Left lung (tissue), 10 donors: ENCODE results near the gene TNFRSF19. TPM values are rescaled to one million over a fixed set of nuclear protein-coding genes. Genes with fewer than 3 reads are reported as not detected.

Source experiments
- ATAC-seq: fragments of 200-7000 bp; cut with Tn5 transposase; one replicate; pipeline ENCODE4 v1.9.1; 2020; ENCODE audit warnings: moderate library complexity
- DNase-seq, 4 donors: peaks; one replicate each; pipeline ENCODE4 v3.0.0-alpha.2; 2013 to 2020
- H3K27ac ChIP-seq, 2 donors: fragments of 200-600 bp; sonication (generic) in 1 of 2; one replicate each; pipeline versions ENCODE4 v1.5.0 to v1.8.0; 2020 to 2021
- H3K27me3 ChIP-seq, 2 donors: fragments of 200-600 bp; sonication (generic) in 1 of 2; one replicate each; pipeline versions ENCODE4 v1.5.0 to v1.8.0; 2020 to 2021
- H3K36me3 ChIP-seq, 2 donors: fragments of 200-600 bp; sonication (generic) in 1 of 2; one replicate each; pipeline versions ENCODE4 v1.5.0 to v1.8.0; 2020 to 2021
- H3K4me1 ChIP-seq, 2 donors: fragments of 200-600 bp; one replicate each; pipeline ENCODE4 v1.8.0; 2021
- H3K4me3 ChIP-seq, 2 donors: fragments of 200-600 bp; sonication (generic) in 1 of 2; one replicate each; pipeline versions ENCODE4 v1.5.0 to v1.8.0; 2020 to 2021; ENCODE audit warnings: mild to moderate bottlenecking in 1 of 2
- H3K9me3 ChIP-seq, 2 donors: fragments of 200-600 bp; sonication (generic) in 1 of 2; one replicate each; pipeline versions ENCODE4 v1.5.0 to v1.8.0; 2020 to 2021
- intact Hi-C, 2 donors: fragments of 100-400 bp; cut with DNase I; formaldehyde crosslinking; loops; one replicate each; pipeline versions ENCODE4 v1.11.2 to v1.14.2; 2022
- polyA plus RNA-seq, 6 donors: library from polyadenylated mRNA; unstranded; fragments of 120-200 nt; gene quantifications; one replicate each; pipeline ENCODE4 v1.2.1, GENCODE V29; 2013; ENCODE audit not compliant: insufficient read length in 6 of 6
- total RNA-seq, 2 donors: library from RNA; stranded (reverse); fragmentation: NEBNext Ultra II Directional; extraction: Animal tissue kit (Norgen Biotek cat#: 25700); gene quantifications; one replicate each; pipeline ENCODE4 v1.2.1, GENCODE V29; 2021
- TF ChIP-seq, protein P1 (sequence below), 2 donors: fragments of 200-600 bp; sonication (generic) in 1 of 2; IDR thresholded peaks; one replicate each; pipeline versions ENCODE4 v1.5.0 to v1.8.0; 2021; ENCODE audit warnings: antibody characterized with exemption in 2 of 2
- donor health status: DM: no; HTN: yes; CAD: no.
- donor health status: DM: no; HTN: no; CAD: no.

Gene TNFRSF19
- total and polyA plus RNA-seq, 8 donors, result 28.1 to 97.1 (median 87.5) TPM

DNA sequence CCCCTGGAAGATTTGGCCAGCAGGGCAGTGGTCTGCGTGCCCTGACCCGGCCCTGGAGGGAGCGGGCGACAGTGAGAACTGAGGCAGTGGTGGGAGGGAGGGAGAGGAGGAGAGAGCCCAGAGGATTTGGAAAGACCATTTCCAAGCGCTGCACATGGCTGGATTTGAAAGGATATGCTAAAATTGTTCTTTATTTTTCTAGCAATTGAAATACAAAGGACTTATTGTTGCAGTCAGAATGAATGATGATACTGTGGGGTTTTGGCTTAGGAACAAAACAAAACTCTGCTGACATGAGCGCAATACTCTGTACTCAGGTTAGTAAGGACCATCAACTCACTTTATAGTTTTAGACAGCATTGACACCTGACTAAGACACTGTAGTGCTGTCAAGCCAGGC is 69.5 kb downstream of the TNFRSF19 start:
- Histone ChIP-seq H3K27me3 (no peaks in the 10 kb centered on the region), H3K9me3 (no peaks in the 10 kb centered on the region), H3K4me1 (peaks cover 0 to 9% of the 10 kb centered on the region in 2 donors), H3K27ac (no peak overlapping the region), H3K4me3 (no peak overlapping the region), H3K36me3 (no peaks in the 10 kb centered on the region)
- ATAC-seq, result no peak
- intact Hi-C loops, result no loop called here
- TF ChIP-seq, protein P1, sequence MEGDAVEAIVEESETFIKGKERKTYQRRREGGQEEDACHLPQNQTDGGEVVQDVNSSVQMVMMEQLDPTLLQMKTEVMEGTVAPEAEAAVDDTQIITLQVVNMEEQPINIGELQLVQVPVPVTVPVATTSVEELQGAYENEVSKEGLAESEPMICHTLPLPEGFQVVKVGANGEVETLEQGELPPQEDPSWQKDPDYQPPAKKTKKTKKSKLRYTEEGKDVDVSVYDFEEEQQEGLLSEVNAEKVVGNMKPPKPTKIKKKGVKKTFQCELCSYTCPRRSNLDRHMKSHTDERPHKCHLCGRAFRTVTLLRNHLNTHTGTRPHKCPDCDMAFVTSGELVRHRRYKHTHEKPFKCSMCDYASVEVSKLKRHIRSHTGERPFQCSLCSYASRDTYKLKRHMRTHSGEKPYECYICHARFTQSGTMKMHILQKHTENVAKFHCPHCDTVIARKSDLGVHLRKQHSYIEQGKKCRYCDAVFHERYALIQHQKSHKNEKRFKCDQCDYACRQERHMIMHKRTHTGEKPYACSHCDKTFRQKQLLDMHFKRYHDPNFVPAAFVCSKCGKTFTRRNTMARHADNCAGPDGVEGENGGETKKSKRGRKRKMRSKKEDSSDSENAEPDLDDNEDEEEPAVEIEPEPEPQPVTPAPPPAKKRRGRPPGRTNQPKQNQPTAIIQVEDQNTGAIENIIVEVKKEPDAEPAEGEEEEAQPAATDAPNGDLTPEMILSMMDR (IDR thresholded peaks at IDR 0.05), result no peak
- DNase-seq, result no peak

GRCh38 chr13:23642110-23642509 is 71.9 kb downstream of the TNFRSF19 start:
- DNase-seq (no peak), ATAC-seq (peak; percentile 51)
- Histone ChIP-seq H3K36me3 (no peaks in the 10 kb centered on the region), H3K4me1 (peaks cover 0 to 4% of the 10 kb centered on the region in 2 donors), H3K4me3 (no peak overlapping the region), H3K27me3 (no peaks in the 10 kb centered on the region), H3K27ac (no peak overlapping the region), H3K9me3 (no peaks in the 10 kb centered on the region)
- intact Hi-C loops, result no loop called here
- TF ChIP-seq, protein P1 (IDR thresholded peaks at IDR 0.05), result no peak

GRCh38 chr13:23643338-23644125 is 73.3 kb downstream of the TNFRSF19 start:
- no peaks in the 10 kb centered on the region for H3K27me3 ChIP-seq
- no peaks in the 10 kb centered on the region for H3K36me3 ChIP-seq
- H3K9me3 ChIP-seq, result no peaks in the 10 kb centered on the region
- intact Hi-C loops, result no loop called here
- TF ChIP-seq, protein P1 (IDR thresholded peaks at IDR 0.05), result no peak
- peak; percentile 14 for ATAC-seq
- no peak overlapping the region for H3K4me3 ChIP-seq
- no peak overlapping the region for H3K27ac ChIP-seq
- H3K4me1 ChIP-seq, result no peaks in the 10 kb centered on the region
- no peak for DNase-seq

DNA sequence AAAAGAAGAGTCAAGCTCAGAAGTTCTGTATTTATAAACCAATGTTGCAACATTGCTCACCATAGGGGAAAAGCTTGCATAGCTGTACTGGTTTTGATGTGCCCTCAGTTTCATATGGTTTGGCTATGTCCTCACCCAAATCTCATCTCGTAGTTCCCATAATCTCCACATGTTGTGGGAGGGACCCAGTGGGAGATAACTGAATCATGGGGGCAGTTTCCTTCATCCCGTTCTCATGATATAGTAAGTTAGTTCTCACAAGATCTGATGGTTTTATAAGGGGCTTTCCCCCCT is 73.9 kb downstream of the TNFRSF19 start:
- Histone ChIP-seq H3K27ac (no peak overlapping the region), H3K4me1 (no peaks in the 10 kb centered on the region), H3K9me3 (no peaks in the 10 kb centered on the region), H3K36me3 (no peaks in the 10 kb centered on the region), H3K4me3 (no peak overlapping the region), H3K27me3 (no peaks in the 10 kb centered on the region)
- DNase-seq (no peak), ATAC-seq (no peak)
- TF ChIP-seq, protein P1 (IDR thresholded peaks at IDR 0.05), result no peak
- intact Hi-C loops, result no loop called here

GRCh38 chr13:23644527-23645138 is 74.4 kb downstream of the TNFRSF19 start:
- DNase-seq, result no peak
- Histone ChIP-seq H3K27ac (no peak overlapping the region), H3K4me3 (no peak overlapping the region), H3K4me1 (no peaks in the 10 kb centered on the region), H3K9me3 (no peaks in the 10 kb centered on the region), H3K36me3 (no peaks in the 10 kb centered on the region), H3K27me3 (no peaks in the 10 kb centered on the region)
- TF ChIP-seq, protein P1 (IDR thresholded peaks at IDR 0.05), result no peak
- intact Hi-C loops, result no loop called here
- peak; percentile 39 for ATAC-seq
